Thoracic aorta (tissue), 2 donors: ENCODE data around the gene BLMH. TPM values are rescaled to one million over a fixed set of nuclear protein-coding genes. Genes with fewer than 3 reads are reported as not detected.
A peak's percentile ranks its signal among the peaks of the same experiment; 100 is the strongest.

ENCODE experiments used
- ATAC-seq: fragments of 150-250 bp; one replicate; pipeline ENCODE4 v1.8.0; 2017; ENCODE audit warnings: low read depth; ENCODE audit not compliant: insufficient number of reproducible peaks, low FRiP score
- DNase-seq: peaks from one replicate; pipeline ENCODE4 v3.0.0-alpha.2; 2020; ENCODE audit warnings: low spot score
- H3K27ac ChIP-seq, 2 donors: fragments of 200-600 bp; sonication (generic); 1 replicate in 1 of 2; 2 replicates in 1 of 2; pipeline ENCODE4 v1.5.1; 2016; ENCODE audit warnings: mild to moderate bottlenecking in 2 of 2, moderate library complexity in 2 of 2
- H3K27me3 ChIP-seq: fragments of 200-600 bp; sonication (generic); replicated peaks from 2 replicates; pipeline ENCODE4 v1.6.0; 2016; ENCODE audit warnings: mild to moderate bottlenecking; ENCODE audit not compliant: insufficient read depth
- H3K36me3 ChIP-seq: fragments of 200-600 bp; sonication (generic); one replicate; pipeline ENCODE4 v1.5.1; 2016
- H3K4me1 ChIP-seq, 2 donors: fragments of 200-600 bp; sonication (generic); 1 replicate in 1 of 2; 2 replicates in 1 of 2; pipeline versions ENCODE4 v1.5.1 to v1.6.0; 2016; ENCODE audit warnings: low read depth in 2 of 2, mild to moderate bottlenecking in 1 of 2; ENCODE audit not compliant: control insufficient read depth in 1 of 2
- H3K4me3 ChIP-seq: fragments of 200-600 bp; sonication (generic); 2 replicates; pipeline ENCODE4 v1.5.1; 2016; ENCODE audit warnings: mild to moderate bottlenecking
- H3K9me3 ChIP-seq: fragments of 200-600 bp; sonication (generic); 2 replicates; pipeline ENCODE4 v1.5.1; 2016
- total RNA-seq, 2 donors: library from RNA; depleted of rRNA; stranded (reverse); fragments of >200 nt; gene quantifications; one replicate each; pipeline versions ENCODE4 v1.1.0 to v1.2.3, GENCODE V29; 2016
- TF ChIP-seq, protein P1 (sequence below): fragments of 200-600 bp; sonication (generic); IDR thresholded peaks from one replicate; pipeline ENCODE4 v1.5.1; 2019; ENCODE audit warnings: antibody characterized with exemption

The BLMH gene
- total RNA-seq, 2 donors from 2014 or later = 21.5 to 34.6 TPM

GRCh38 chr17:30299000-30299399 lies 7.3 kb upstream of the BLMH start:
- TF ChIP-seq, protein P1, sequence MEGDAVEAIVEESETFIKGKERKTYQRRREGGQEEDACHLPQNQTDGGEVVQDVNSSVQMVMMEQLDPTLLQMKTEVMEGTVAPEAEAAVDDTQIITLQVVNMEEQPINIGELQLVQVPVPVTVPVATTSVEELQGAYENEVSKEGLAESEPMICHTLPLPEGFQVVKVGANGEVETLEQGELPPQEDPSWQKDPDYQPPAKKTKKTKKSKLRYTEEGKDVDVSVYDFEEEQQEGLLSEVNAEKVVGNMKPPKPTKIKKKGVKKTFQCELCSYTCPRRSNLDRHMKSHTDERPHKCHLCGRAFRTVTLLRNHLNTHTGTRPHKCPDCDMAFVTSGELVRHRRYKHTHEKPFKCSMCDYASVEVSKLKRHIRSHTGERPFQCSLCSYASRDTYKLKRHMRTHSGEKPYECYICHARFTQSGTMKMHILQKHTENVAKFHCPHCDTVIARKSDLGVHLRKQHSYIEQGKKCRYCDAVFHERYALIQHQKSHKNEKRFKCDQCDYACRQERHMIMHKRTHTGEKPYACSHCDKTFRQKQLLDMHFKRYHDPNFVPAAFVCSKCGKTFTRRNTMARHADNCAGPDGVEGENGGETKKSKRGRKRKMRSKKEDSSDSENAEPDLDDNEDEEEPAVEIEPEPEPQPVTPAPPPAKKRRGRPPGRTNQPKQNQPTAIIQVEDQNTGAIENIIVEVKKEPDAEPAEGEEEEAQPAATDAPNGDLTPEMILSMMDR = no peak
- DNase-seq (no peak), ATAC-seq (no peak)
- Histone ChIP-seq H3K4me1 (peaks cover 0 to 9% of the 10 kb centered on the region in 2 donors), H3K4me3 (no peak overlapping the region), H3K9me3 (no peaks in the 10 kb centered on the region), H3K36me3 (no peaks in the 10 kb centered on the region), H3K27ac (no peak overlapping the region), H3K27me3 (no peaks in the 10 kb centered on the region)

DNA sequence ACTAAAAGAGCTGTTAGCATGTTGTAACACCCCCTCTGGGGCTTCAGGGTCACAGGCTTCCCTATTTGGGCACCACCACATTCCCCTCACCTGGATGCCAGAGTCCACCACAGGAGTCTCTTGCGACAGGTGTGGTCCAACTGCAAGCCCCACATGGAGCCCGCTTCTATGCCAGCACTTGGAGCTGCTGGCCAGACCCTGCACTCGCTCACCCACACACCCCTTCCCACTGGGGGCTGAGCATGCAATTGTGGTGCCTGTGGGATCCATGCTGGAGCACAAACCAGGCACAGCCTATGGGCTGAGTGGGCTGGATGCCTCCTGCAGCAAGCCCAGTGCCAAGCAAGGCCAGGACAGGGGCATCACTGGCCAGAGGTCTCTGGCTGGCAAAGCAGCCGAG lies 6.0 kb upstream of the BLMH start:
- no peak for DNase-seq
- no peaks in the 10 kb centered on the region for H3K36me3 ChIP-seq
- no peak overlapping the region for H3K27ac ChIP-seq
- no peaks in the 10 kb centered on the region for H3K9me3 ChIP-seq
- no peak overlapping the region for H3K4me3 ChIP-seq
- TF ChIP-seq, protein P1 = no peak
- H3K27me3 ChIP-seq = no peaks in the 10 kb centered on the region
- no peak for ATAC-seq
- H3K4me1 ChIP-seq = peaks cover 0 to 9% of the 10 kb centered on the region in 2 donors

DNA sequence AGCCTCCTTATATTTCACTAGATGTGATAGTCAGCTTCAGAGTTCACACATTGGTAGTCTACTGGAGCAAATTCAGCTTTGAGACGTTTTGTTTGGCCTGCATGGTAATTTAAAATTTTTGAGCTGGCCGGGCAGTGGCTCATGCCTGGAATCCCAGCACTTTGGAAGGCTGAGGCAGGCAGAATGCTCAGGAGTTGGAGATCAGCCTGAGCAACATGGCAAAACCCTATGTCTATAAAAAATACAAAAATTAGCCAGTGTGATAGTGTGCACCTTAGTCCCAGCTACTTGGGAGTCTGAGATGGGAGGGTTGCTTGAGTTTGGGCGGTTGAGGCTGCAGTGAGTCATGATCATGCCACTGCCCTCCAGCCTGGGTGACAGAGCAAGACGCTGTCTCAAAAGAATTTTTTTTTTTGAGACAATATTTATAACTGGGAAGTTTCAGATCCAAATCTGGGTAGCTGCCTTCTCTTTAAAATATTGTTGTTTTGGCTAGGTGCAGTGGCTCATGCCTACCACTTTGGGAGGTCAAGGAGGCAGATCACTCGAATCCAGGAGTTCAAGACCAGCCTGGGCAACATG lies 4.8 kb upstream of the BLMH start:
- DNase-seq = no peak
- H3K27ac ChIP-seq = peak overlapping the region; percentile 70 to 76
- H3K4me3 ChIP-seq = no peak overlapping the region
- H3K27me3 ChIP-seq = no peaks in the 10 kb centered on the region
- H3K9me3 ChIP-seq = no peaks in the 10 kb centered on the region
- no peaks in the 10 kb centered on the region for H3K36me3 ChIP-seq
- H3K4me1 ChIP-seq = peaks cover 0 to 9% of the 10 kb centered on the region in 2 donors
- peak; percentile 58 for ATAC-seq
- TF ChIP-seq, protein P1 = peak; percentile 19

- ATAC-seq = peak; percentile 21
- TF ChIP-seq, protein P1 = no peak
Measured at GRCh38 chr17:30292286-30292858, 628 bp upstream of the BLMH start.

DNA sequence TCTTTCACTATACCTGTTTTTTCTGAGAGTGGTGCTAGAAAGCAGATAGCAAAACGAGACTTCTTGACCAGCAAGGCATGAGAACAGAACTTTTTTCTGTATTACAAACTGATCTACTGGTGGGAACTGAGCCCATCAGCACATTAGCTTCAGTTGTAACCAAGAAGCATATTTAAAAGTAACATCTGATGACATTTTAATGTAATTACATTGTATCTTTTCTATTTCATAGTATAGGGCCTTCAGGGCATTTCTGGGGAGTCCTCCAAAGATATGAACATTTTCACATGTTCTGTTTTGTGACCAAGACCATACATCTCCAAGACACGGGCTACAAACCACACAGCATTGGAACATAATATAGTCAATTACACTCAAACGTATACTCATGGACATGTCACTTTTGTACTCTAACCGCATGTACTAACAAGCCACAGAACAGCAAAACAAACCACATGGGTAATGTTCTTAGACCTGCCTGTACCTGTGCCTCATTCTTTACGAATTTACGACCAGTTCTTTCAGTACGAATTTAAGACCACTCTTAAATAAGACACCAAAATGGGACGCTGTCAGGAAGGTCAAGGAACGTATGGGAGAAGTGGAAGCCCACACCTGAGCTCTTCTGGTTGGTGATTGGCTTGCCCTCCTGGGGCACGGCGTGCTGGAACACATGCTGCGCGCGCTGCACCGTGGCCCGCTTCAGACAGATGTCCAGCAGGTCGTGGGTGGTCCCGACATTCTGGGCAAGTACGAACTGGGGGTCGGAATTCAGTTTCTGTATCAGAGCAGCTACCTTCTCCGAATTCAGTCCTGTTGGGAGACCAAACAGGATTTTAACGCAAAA lies 825 bp downstream of the BLMH start:
- H3K27ac ChIP-seq = peak overlapping the region; percentile 83 to 92
- H3K4me3 ChIP-seq = peak overlapping the region; percentile 76
- TF ChIP-seq, protein P1 = no peak
- no peak for ATAC-seq
- no peaks in the 10 kb centered on the region for H3K9me3 ChIP-seq
- peaks cover 16% of the 10 kb centered on the region for H3K36me3 ChIP-seq
- H3K4me1 ChIP-seq = peaks cover 11 to 22% of the 10 kb centered on the region in 2 donors
- no peak for DNase-seq
- no peaks in the 10 kb centered on the region for H3K27me3 ChIP-seq

More at GRCh38 chr17:30292286-30292858, 628 bp upstream of the BLMH start:
- Histone ChIP-seq H3K27me3 (no peaks in the 10 kb centered on the region), H3K27ac (peak overlapping the region; percentile 83 to 92), H3K36me3 (peaks cover 3% of the 10 kb centered on the region), H3K4me1 (peaks cover 11 to 27% of the 10 kb centered on the region in 2 donors), H3K4me3 (peak overlapping the region; percentile 76), H3K9me3 (no peaks in the 10 kb centered on the region)
- no peak for DNase-seq
